Activated T-cell treated with anti-CD3 and anti-CD28 coated beads for 4 hours (primary cell): Measurements from ENCODE around the gene SHMT1.
"Not testable (repeated sequence)": the region's sequence is repeated elsewhere in the genome, so short reads cannot be mapped to it uniquely, and the experiment has no call there.

Experiments used
- DNase-seq: peaks from one replicate; pipeline ENCODE4 v3.0.0-alpha.2; 2020

SHMT1 gene

GRCh38 chr17:18363101-18364049, at the start of gene SHMT1:
Gene SHMT1, minus strand, starts transcription at chr17:18363550. Its CDS starts 7,569 bp downstream, at chr17:18355981.
- peak; percentile 82 for DNase-seq

GRCh38 chr17:18412001-18412538, 48.7 kb upstream of the SHMT1 start:
- not testable (repeated sequence) for DNase-seq

GRCh38 chr17:18411377-18411864, 48.1 kb upstream of the SHMT1 start:
- peak; percentile 12 for DNase-seq

- DNase-seq, result not testable (repeated sequence)
Observed at GRCh38 chr17:18410736-18411135, 47.4 kb upstream of the SHMT1 start.

- not testable (repeated sequence) for DNase-seq
Observed at GRCh38 chr17:18409321-18409720, 46.0 kb upstream of the SHMT1 start.

- DNase-seq, result not testable (repeated sequence)
Observed at GRCh38 chr17:18408906-18409305, 45.6 kb upstream of the SHMT1 start.

- not testable (repeated sequence) for DNase-seq
Observed at GRCh38 chr17:18403604-18404003, 40.3 kb upstream of the SHMT1 start.

GRCh38 chr17:18403166-18403565, 39.8 kb upstream of the SHMT1 start:
- DNase-seq, result not testable (repeated sequence)

- DNase-seq, result not testable (repeated sequence)
Observed at GRCh38 chr17:18401872-18402590, 38.7 kb upstream of the SHMT1 start.

GRCh38 chr17:18388728-18389127, 25.4 kb upstream of the SHMT1 start:
- not testable (repeated sequence) for DNase-seq

- DNase-seq, result not testable (repeated sequence)
Observed at GRCh38 chr17:18388266-18388665, 24.9 kb upstream of the SHMT1 start.

GRCh38 chr17:18387583-18387982, 24.2 kb upstream of the SHMT1 start:
- DNase-seq, result not testable (repeated sequence)

- DNase-seq, result not testable (repeated sequence)
Observed at GRCh38 chr17:18384271-18384670, 20.9 kb upstream of the SHMT1 start.

GRCh38 chr17:18383079-18383481, 19.7 kb upstream of the SHMT1 start:
- DNase-seq, result not testable (repeated sequence)

- DNase-seq, result no peak
Observed at GRCh38 chr17:18382441-18383078, 19.2 kb upstream of the SHMT1 start.

GRCh38 chr17:18381953-18382245, 18.5 kb upstream of the SHMT1 start:
- no peak for DNase-seq

- no peak for DNase-seq
Observed at GRCh38 chr17:18381158-18381952, 18.0 kb upstream of the SHMT1 start.

GRCh38 chr17:18380471-18381157, 17.3 kb upstream of the SHMT1 start:
- no peak for DNase-seq

GRCh38 chr17:18379246-18380146, 16.1 kb upstream of the SHMT1 start:
- DNase-seq, result no peak

GRCh38 chr17:18378614-18379013, 15.3 kb upstream of the SHMT1 start:
- not testable (repeated sequence) for DNase-seq

GRCh38 chr17:18378205-18378505, 14.8 kb upstream of the SHMT1 start:
- DNase-seq, result no peak
